Forelimb muscle (tissue), 1 donor: Measurements from ENCODE around the gene LRRC47. TPM values are rescaled to one million over a fixed set of nuclear protein-coding genes. Genes with fewer than 3 reads are reported as not detected.
"Not testable (repeated sequence)": the region's sequence is repeated elsewhere in the genome, so short reads cannot be mapped to it uniquely, and the experiment has no call there.

Experiments used
- DNase-seq: peaks from one replicate; pipeline ENCODE4 v3.0.0-alpha.2; 2013; ENCODE audit warnings: low read depth
- polyA plus RNA-seq: library from polyadenylated mRNA; unstranded; fragments of 120-200 nt; gene quantifications from one replicate; pipeline ENCODE4 v1.2.1, GENCODE V29; 2013; ENCODE audit not compliant: insufficient read length

The LRRC47 gene
- polyA plus RNA-seq, 1 donor, result 49.1 TPM

DNA sequence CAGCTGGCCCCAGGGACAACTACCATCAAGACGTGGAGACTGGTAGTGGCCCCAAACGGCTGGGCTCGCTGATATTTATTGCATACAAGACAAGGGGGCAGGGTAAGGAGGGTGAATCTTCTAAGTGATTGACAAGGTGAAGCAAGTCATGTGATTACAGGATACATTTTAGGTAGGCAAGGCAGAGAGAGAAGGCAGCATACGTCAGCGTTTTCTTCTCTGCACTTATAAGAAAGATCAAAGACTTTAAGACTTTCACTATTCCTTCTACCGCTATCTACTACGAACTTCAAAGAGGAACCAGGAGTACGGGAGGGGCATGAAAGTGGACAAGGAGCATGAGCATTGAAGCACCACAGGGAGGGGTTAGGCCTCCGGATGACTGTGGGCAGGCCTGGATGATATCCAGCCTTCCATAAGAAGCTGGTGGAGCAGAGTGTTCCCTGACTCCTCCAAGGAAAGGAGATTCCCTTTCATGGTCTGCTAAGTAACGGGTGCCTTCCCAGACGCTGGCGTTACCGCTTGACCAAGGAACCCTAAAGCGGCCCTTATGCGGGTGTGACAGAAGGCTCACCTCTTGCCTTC is 47.9 kb downstream of the LRRC47 start:
- DNase-seq, result not testable (repeated sequence)

DNA sequence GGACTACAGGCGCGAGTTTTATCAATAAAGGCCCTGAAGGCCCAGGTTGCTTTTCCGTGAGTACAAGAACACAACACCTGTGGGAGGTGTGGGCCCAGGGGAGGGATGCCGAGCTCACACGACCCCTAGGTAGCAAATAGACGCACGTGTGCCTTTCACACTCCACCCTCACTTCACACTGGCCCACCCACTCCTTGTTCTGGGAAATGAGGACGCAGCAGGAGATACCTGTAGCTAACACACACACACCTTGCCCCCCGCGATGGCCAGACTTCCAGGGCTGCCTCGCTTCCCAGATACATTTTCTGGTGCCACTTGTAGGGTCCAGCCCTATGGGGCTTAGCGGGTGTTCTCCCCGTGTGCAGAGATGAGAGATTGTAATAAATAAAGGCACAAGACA is 48.4 kb downstream of the LRRC47 start:
- no peak for DNase-seq

DNA sequence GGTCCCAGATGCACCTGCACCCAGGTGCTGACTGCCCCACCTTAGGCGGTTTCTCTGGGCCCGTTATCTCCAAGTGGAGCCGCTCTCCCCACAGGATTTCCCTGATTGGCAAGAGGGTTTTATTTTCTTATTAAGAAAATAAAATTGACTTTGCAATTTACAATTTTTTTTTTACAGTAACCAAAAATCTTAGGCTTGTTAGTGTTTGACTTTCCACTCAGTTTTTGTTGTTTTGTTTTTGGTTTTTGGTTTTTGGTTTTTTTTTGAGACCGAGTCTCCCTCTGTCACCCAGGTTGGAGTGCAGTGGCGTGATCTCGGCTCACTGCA is 48.8 kb downstream of the LRRC47 start:
- no peak for DNase-seq

DNA sequence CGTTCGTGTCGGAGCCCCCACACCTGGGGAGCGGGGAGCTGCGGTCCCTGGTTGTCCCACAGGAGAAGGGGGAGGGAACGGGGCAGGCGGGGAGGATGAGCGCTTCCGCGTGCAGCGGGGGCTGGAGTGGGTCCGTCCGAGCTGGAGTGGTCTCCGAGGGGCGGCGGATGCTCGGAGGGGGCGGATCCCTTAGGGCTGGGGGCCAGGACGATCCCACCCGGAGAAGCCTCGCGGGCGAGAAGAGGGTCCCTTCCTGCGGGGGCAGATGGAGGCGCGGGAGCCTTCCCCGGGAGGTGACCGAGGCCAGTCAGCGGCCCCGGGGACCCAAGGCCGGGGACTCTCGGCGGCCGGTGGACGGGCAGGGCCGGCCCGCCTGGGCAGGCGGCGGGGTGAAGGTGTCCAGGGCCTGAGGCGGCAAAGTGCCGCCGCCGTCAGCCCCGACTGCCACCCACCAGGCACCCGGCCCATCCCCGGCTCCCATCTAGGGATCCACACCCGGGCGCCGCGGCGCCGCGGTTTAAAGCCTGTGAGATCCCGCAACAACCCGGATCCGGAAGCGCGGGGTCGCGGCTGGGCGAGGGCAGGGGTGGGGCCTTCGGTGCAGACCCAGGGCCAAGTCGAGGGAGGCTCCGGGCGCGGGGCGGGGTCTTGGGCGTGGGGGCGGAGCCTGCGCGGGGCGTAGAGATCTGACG is 49.3 kb downstream of the LRRC47 start:
- no peak for DNase-seq

DNA sequence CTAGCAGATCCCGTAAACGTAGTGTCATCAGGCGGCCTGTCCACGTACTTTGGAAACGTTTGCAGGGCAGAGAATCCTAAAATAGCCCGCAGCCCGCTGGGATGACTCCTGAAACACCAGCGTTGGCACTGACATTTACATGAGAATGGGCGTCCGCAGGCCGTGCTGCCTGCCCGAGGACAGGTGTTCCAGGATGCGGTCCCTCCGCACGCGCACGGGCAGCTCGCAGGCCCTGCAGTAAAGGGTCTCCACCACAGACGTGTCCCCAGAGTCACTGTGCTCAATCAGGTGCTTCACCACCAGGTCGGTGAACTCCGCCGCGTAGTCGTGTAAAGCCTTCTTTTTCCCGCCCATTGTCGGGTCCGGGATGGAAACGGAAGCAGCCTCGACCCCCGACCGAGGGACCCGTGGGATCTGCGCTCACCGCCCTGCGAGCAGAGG is 49.9 kb downstream of the LRRC47 start:
- DNase-seq, result no peak

DNA sequence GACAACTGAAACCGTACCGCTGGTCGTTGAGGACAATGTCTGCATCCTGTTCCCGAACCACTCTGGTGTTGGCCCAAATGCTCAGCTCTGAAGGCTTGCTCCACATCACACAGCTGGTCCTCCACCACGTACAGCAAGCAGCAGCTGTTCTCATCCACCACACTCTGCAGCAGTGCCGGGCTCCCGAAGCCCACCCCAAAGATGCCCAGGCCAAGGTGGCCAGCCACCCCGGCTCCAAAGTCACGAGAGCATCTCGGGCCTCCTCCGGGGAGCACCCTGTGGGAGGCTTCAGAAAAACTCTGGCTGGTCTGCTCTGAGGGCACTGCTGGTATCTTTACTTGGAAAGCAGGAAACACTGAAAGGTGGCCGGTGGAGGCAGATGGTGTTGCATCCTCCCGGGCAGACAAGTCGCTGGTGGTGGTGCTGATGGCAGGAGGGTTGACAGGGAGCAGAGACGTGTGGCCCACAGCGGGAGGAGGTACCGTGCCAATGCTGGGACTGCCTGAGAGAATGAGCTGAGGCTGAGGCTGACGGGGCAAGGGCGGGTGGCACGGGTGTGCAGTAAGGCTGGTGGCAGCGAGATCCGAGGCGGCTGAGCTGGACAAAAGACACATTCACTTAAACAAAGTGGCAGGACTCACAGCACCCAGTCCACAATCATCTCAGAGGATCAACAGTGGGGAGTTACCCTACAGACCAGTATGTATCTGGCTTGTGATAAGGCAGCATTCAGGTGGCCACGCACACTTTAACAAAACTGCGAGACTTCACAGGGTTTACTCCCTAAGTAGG is 50.5 kb downstream of the LRRC47 start:
- DNase-seq, result no peak

DNA sequence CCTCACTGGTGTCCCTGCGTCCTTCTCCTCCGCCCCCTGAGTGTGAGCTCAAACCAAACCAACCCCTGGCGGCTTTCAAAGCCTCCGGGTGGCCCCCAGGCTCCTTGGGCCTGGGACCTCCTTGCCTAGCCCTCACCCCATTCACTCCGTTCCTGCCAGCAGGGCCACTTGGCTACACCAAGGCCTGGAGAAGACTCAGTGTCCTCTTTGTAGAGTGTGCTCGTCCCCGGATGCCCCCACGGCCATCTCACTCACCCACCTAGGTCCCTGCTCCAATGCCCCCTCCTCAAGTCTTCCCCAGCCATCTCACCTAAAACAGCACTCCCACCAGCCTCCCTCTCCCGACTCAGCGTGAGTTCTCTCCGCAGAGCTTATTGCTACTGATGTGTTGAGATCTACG is 51.2 kb downstream of the LRRC47 start:
- DNase-seq, result no peak

DNA sequence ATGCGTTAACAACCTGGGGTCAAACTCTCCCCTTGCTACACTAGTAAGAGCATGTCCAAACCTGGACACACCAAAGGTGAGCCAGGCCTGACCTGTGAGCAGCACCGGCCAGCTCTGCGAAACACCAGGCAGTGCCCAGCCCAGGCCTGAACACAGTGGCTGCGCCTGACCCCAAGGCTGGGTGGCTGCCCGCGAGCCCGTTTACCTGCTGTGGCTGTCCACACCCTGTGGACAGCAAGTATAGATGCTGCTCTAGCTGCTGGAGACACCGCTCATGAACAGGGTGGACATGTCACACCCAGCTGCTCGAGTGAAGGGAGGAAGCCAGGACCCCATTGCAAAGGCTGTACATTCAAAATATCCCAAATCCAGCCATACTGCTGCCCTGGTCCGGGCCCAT is 51.7 kb downstream of the LRRC47 start:
- no peak for DNase-seq

DNA sequence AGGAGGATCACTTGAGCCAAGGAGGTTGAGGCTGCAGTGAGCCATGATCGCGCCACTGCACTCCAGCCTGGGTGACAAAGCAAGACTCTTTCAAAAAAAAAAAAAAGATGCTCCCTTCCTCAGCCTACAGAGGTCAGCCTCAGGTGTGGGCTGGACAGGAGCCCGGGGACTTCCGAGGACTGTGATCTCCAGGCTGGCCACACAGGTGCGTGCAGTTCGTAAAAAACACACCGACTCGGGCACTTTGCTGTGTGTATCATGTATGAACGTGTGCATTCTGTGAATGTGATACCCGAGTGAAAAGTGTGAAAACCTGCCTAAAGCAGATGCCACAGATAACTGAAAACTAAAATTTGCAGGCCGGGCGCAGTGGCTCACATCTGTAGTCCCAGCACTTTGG is 52.5 kb downstream of the LRRC47 start:
- DNase-seq, result no peak

DNA sequence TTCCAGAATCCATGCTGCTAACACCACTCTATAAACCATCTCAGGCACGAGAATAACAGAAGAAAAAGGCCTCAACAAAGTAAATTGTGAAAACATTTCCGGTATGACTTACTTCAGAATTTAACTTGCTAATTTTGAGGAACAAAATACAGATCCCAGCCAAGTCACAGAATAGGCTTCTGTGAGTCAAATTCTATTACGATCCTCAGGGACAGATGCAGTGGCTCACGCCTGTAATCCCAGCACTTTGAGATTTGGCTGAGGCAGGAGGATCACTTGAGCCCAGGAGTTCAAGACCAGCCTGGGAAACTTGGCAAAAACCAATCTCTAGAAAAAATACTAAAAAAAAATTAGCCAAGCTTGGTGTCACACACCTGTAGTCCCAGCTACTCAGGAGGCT is 52.9 kb downstream of the LRRC47 start:
- no peak for DNase-seq

DNA sequence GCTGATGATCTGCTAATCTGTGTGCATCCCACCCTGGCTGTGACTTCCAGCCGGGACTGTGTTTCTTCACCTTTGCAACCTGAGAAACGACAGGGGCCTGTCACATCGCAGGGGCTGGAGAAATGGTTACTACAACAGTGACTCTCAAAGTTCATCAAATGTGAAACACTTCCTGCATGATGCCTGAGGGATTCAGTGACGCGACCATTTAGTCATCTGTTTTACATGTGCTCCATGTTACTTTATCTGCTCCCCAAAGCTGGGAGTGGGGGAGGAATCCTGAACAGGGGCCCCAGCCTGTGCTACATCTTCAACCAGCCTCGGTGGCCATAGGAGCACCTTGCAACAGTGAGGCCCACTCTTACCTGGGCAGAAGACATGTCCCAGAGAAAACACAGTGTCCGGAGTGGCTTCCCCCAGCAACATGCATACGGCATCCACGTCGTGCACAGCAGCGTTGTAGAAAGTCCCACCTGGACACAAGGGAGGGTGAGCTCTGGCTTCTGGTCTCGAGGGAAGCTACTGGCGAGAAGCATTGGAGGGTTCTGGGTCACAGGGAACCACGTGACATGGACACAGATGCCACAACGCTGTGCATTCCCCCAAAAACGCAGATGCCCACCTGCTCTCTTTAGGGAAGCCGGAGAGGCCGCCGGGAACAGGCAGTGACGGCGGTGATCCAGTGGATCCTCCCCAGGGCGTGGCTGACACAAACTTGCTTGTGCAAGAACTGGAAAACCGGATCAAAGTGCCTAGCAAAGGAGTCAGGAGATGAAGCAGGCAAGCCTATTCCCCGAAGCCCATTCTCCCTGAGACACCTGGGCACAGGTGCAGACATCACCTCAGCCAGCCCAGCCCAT is 53.6 kb downstream of the LRRC47 start:
- no peak for DNase-seq

DNA sequence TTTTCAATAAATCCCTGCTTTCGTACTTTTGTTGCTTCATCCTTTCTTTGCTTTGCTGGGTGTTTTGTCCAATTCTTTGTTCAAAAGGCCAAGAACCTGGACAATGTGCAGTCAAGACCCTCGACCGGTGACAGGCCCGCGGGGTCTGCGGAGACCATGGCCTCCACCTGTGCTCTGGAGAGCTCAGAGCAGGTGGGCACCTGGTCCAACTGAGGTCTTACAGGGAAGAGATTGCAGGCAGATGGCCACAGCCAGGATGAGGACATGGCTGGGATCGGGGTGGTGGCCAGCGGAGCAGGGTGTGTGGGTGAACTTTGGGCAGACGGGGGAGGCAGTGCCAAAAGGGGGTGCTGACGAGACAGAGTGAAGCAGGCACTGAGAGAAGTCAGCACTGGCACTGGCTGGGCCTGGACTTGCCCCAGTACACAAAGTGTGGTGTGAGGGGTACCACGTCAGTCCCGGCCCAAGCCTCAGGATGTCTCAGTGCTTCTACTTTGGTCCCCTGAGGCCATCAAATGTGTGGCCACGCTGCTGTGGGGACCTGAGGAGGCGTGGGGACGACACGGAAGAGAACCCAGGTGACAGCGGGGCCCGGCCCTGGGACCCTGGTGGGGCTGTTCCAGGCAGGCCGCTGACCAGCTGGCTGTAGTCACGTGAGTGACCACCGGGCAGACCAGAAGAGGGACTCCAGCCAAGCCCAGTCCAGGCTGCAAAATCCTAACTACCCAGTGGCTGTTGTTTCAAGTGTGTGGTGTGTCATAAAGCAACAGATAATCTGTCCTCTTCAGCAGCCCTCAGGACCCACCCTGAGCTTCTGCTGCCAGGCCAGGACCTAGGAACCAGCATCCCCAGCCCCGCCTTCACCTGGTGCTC is 54.5 kb downstream of the LRRC47 start:
- no peak for DNase-seq

DNA sequence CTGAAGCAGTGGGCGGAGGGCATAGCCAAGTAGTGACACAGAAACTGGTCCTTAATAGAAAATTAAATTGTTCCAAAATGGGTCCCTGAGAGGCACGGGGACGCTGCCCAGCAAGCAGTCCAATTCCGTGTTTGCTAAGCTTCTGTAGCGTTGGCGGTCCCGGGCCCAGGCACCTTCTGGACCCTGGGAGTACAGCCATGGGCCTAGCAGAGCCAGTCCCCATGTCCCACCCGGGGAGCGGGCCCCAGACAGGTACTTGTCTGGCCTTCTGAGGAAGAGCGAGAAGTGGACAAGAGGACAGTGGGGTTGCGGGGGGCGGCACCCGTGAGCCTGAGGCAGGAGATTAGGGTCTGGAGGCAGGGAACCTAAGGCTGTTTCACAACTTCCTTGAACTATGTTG is 55.5 kb downstream of the LRRC47 start:
- DNase-seq, result no peak

DNA sequence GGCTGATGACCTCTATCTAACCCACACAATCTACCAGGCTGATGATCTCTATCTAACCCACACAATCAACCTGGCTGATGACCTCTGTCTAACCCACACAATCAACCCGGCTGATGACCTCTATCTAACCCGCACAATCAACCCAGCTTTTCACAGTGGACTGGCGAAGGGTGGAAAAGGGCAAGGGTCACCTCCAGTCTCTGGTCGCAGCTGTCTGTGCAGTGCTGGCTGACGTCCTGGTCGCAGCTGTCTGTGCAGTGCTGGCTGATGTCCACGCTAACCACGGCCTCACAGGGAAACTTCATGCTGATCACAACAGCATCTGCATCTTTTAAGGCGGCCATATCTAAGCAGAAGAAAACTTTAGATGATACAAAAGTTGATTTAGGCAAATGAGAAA is 56.3 kb downstream of the LRRC47 start:
- DNase-seq, result no peak

DNA sequence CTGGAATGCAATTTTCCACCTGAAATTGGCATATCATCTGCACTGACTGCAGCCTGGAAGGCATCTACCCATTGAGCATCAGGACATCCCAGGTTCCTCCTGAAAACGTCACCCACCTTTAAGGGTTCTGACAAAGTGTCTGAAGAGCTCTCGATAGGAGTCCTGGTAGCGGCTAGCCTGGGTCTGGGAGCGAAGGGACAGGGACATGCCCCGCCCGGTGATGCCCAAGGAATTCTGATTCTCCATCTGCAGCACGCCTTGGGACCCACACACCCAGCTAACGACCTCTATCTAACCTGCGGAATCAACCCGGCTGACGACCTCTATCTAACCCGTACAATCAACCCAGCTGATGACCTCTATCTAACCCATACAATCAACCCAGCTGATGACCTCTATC is 57.4 kb downstream of the LRRC47 start:
- DNase-seq, result no peak

DNA sequence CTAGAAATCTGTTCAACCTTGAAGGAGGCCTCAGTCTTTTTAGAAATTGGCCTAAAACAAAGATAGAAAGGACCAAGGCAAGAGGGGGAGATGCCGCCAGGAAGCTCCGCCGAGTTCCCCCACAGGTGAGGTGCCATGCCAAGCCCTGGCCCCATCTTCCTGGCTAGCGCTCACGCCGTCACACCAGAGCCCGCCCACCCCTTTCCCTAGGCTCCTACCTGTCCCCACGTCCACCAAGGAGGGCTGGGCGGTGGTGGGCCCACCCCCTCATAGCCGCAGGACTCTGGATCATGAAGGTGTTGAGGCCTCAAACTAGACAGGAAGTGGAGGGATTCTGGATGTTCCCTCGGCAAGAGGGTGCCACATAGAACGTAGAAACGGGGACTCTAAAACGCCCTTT is 59.6 kb downstream of the LRRC47 start:
- DNase-seq, result no peak

DNA sequence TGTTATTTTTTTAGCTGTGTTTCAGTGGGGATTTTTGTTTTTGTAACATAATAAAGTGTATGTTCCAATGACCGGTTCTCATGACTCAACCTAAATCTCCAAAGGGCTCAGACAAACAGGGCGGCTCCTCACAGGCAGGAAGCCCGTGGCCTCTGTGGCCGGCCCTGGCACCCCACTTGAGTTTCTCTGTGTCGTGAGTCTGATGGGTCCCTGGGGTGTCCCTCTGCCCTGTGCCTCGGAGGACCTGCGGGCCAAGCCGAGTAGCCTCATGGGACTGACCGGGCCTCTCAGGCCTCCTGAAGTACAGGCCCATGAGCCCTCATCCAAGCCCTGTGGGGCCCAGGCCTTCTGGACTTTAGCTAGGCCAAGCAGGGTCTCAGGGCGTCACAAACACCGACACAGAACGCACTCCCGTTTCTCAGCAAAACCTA is 60.2 kb downstream of the LRRC47 start:
- no peak for DNase-seq

DNA sequence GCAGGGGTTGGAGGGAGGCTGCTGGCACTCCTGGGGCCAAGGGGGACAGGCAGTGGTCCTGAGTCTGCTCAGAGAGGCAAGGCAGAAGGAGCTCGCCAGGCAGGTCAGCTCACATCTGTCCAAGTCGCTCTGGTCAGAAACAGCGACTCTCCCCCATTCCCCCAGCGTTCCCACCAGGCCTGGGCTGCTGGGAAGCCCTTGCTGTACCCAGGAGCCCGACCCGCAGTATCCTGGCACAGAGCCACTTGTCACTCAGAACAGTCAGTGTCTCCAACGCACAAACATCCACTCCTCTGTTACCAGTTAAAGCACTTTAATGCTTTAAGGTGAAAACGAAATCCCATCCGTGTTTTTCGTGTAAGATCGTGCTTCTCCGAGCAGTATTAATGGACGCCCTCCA is 60.6 kb downstream of the LRRC47 start:
- no peak for DNase-seq

DNA sequence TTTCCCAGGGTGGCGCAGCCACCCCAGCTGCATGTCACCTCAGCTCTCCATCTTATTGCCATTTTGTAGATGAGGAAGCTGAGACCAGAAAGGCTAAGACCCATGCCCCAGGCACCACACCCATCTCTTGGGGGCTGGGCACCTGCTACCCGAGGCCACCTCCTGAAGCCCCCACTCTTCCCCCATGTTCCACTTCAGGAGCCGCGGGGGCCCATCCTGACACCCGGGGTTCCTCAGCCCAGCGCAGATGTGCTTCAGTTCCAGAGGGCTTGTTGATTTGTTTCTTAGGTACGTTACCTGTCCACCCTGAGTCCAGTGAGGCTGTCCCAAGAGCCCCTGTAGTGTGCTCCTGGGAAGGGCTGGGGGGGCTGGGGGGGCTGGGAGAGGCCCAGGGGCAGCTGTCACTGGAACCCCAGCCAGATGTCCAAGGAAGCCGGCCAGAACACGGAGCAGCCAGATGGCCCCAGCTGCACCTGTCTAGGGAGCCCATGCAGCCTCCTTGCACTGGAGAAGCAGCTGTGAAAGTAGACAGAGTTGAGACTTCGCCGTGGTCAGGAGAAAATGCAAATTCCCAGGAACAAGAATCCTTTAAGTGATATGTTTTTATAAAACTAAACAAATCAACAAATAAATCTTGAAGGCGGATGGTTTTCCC is 61.1 kb downstream of the LRRC47 start:
- DNase-seq, result no peak

DNA sequence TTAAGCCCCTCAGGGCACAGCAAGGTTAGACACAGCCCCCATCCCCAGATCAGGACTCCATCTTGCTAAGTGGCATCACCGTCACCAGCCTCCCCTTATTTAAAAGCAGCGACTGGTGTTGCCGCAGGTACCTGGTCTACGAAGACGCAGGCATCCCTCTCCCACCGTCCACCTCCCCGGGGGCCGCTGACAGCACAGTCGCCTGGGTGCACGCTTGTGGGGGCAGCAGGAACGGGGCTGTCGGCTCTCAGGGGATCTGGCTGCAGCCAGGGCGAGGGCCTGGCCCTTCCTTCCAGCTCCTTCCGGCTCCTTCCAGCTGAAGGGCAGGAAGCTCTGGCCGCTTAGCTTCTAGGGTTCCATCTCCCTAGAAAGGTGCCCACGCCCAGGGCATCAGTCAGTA is 61.7 kb downstream of the LRRC47 start:
- no peak for DNase-seq
